ENCODE results near the gene ATF7IP2.

GRCh38 chr16:10362077-10362863, 23.6 kb upstream of the ATF7IP2 start:
- TF ChIP-seq SMC3 (IDR thresholded peaks at IDR 0.05; ENCODE audit: borderline replicate concordance, low read length) (no peak), POLR2AphosphoS2 (IDR thresholded peaks at IDR 0.05; ENCODE audit: low read depth, low read length) (no peak), ZSCAN29 (IDR thresholded peaks at IDR 0.05) (no peak)

Data from GM12878 (cell line).